ENCODE measurements around the gene FNDC3A.

DNA sequence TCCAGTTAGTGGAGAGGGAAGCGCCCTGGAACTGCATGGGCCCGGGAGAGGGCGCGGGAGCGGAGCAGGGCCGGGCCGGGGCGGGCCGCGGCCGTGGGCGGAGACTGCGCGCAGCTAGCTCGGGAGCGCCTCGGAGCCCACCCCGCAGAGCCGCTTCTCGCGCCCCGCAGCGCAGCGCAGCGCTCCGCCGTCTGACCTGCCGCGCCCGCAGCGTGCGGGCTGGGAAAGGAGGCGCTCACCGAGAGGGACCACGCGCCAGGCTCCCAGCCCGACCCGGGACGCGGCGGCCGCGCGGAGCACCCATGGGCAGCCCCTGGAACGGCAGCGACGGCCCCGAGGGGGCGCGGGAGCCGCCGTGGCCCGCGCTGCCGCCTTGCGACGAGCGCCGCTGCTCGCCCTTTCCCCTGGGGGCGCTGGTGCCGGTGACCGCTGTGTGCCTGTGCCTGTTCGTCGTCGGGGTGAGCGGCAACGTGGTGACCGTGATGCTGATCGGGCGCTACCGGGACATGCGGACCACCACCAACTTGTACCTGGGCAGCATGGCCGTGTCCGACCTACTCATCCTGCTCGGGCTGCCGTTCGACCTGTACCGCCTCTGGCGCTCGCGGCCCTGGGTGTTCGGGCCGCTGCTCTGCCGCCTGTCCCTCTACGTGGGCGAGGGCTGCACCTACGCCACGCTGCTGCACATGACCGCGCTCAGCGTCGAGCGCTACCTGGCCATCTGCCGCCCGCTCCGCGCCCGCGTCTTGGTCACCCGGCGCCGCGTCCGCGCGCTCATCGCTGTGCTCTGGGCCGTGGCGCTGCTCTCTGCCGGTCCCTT, 244.5 kb downstream of the FNDC3A start, which contains the start of gene MLNR:
- TF ChIP-seq POLR2AphosphoS5 (IDR thresholded peaks at IDR 0.05) (no peak), CTCF (IDR thresholded peaks at IDR 0.05) (peak in 2 of 5 experiments; percentile 7 to 9), POLR2A (IDR thresholded peaks at IDR 0.05) (no peak), EP300 (IDR thresholded peaks at IDR 0.05; ENCODE audit: low read depth) (no peak)

Data from transverse colon (tissue), 4 donors.